Measurements from ENCODE around the gene HPN. TPM values are rescaled to one million over a fixed set of nuclear protein-coding genes. Genes with fewer than 3 reads are reported as not detected.

HPN gene
- total RNA-seq, 2 experiments from 2014 or later, result not detected

DNA sequence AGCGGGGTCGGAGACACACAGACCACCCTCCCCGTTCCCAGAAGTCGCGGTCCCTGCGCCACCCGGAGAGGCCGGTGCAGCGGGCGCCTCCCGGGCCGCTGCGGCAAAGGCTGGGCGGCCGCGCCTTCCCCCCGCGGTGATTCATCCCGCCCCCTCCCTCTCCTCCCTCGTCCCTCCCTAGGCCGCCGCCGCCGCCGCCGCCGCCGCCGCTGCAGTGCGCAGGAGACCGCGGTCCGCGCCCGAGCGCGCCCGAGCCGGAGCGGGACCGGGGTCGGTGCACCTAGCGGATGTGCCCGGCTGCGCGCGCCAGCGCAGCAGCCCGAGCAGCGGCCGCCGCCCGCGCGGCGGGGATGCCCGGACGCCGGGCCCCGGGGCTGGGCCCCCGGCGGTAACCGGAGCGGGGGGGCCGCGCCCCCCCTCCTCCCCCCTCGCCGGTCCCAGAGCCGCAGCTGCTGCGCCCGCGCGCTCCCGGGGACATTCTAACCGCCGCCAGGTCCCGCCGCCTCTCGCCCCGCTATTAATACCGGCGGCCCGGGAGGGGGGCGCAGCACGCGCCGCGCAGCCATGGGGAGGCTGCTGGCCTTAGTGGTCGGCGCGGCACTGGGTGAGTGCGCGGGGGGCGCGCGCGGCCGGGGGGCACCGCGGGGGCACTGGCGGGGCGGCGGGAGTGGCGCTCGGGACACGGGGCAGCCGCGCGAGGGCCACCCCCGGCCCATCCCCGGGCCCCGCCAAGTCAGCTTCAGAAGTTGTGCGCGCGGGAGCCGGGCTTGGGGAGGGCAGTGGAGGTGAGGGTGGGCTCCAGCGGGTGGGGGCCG is 11.1 kb upstream of the HPN start, which contains the start of gene SCN1B:
Gene SCN1B (plus strand): TSS at position 214 of the 815 bp plus-strand sequence. CDS start 351 bp downstream, at position 565.
- Mint-ChIP-seq H3K4me1 (ENCODE audit: low read depth) (peaks cover 11% of the 10 kb centered on the region), H3K36me3 (ENCODE audit: low read depth) (peaks cover 29% of the 10 kb centered on the region), H3K4me3 (peak within 1 kb of the TSS; percentile 84), H3K9me3 (no peaks in the 10 kb centered on the region), H3K27ac (no peak within 1 kb of the TSS), H3K27me3 (peaks cover 24% of the 10 kb centered on the region)
- Histone ChIP-seq H3K27ac (ENCODE audit: low read depth in 1 of 2, low read length in 2 of 2) (no peak within 1 kb of the TSS), H3K27me3 (ENCODE audit: control insufficient read depth in 1 of 2, insufficient read depth in 2 of 2, low read length in 2 of 2) (peaks cover 6 to 19% of the 10 kb centered on the region in 2 experiments), H3K36me3 (ENCODE audit: insufficient read depth, low read length) (peaks cover 18% of the 10 kb centered on the region), H3K4me3 (ENCODE audit: low read length) (peak within 1 kb of the TSS; percentile 42), H3K9me3 (ENCODE audit: control insufficient read depth in 1 of 2, insufficient read depth in 1 of 2, low read length in 2 of 2) (no peaks in the 10 kb centered on the region), H3K4me1 (ENCODE audit: insufficient read depth, low read length) (peaks cover 15% of the 10 kb centered on the region)
- ATAC-seq (ENCODE audit: poor library complexity), result peak; percentile 69
- DNase-seq, result peak in 12 of 14 experiments; percentile 49 to 80 (median 66)
- TF ChIP-seq, protein P1, sequence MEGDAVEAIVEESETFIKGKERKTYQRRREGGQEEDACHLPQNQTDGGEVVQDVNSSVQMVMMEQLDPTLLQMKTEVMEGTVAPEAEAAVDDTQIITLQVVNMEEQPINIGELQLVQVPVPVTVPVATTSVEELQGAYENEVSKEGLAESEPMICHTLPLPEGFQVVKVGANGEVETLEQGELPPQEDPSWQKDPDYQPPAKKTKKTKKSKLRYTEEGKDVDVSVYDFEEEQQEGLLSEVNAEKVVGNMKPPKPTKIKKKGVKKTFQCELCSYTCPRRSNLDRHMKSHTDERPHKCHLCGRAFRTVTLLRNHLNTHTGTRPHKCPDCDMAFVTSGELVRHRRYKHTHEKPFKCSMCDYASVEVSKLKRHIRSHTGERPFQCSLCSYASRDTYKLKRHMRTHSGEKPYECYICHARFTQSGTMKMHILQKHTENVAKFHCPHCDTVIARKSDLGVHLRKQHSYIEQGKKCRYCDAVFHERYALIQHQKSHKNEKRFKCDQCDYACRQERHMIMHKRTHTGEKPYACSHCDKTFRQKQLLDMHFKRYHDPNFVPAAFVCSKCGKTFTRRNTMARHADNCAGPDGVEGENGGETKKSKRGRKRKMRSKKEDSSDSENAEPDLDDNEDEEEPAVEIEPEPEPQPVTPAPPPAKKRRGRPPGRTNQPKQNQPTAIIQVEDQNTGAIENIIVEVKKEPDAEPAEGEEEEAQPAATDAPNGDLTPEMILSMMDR (IDR thresholded peaks at IDR 0.05), result no peak
- ChIA-PET POLR2A (interaction anchor here (1.6 kb wide), 1 partner anchor 16 kb away, joined by 7 read pairs; no protein-coding TSS in a partner anchor), CTCF (interaction anchor here (0.7 to 1.4 kb wide), 2 partner anchors 13 to 29 kb away, joined by 3 to 5 read pairs; no protein-coding TSS in a partner anchor)
- intact Hi-C loops (cut with DNase I, micrococcal nuclease), result no loop called here

DNA sequence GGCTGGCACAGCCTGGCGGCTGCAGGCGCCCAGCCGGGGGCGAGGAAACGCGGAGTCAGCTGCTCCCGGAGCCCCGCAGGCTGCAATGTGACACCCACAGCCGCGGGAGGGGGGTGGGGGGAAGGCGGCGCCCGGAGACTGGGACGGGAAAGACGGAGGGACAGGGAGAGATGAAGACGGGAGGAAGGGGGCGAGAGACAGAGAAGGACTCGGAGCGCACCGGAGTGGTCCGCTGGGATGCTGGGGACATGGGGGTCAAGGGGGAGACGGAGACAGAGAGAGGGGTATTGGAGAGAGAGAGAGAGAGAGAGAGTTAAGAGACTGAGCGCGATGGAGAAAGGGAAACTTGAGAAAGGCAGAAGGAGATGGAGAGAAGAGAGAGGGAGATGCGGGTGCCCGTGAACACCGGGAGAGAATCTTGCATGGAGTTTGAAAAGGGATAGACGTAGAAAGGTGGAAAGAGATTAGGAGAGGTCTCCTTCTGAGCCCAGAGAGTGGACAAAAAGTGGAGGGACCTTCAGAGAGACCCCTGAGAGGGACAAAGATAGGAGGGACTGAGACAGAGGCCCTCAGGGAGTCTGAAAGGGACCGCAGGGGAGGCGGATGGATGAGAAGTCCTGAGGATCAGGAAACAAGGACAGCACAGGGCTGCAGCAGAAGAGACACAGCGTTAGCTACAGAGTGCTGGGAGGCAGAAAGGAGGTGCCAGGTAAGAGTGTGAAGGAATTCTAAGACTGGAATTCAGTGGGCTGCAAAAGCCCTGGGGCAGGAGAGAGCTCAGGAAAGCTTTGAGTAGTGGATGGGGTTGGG is 10.2 kb upstream of the HPN start:
- Mint-ChIP-seq H3K27ac (no peak overlapping the region), H3K4me3 (peak overlapping the region; percentile 84), H3K36me3 (ENCODE audit: low read depth) (peaks cover 21% of the 10 kb centered on the region), H3K27me3 (peaks cover 24% of the 10 kb centered on the region), H3K4me1 (ENCODE audit: low read depth) (peaks cover 11% of the 10 kb centered on the region), H3K9me3 (no peaks in the 10 kb centered on the region)
- ATAC-seq (ENCODE audit: poor library complexity), result no peak
- TF ChIP-seq, protein P1 (IDR thresholded peaks at IDR 0.05), result no peak
- intact Hi-C loops (cut with DNase I, micrococcal nuclease), result no loop called here
- peak in 1 of 14 experiments; percentile 13 for DNase-seq
- H3K36me3 ChIP-seq (ENCODE audit: insufficient read depth, low read length), result peaks cover 10% of the 10 kb centered on the region
- POLR2A ChIA-PET, result interaction anchor here (1.1 to 1.6 kb wide), 2 partner anchors 17 to 40 kb away, joined by 3 to 7 read pairs; no protein-coding TSS in a partner anchor
- H3K4me3 ChIP-seq (ENCODE audit: low read length), result peak overlapping the region; percentile 16
- no peak overlapping the region for H3K27ac ChIP-seq (ENCODE audit: low read depth in 1 of 2, low read length in 2 of 2)
- peaks cover 6 to 19% of the 10 kb centered on the region in 2 experiments for H3K27me3 ChIP-seq (ENCODE audit: control insufficient read depth in 1 of 2, insufficient read depth in 2 of 2, low read length in 2 of 2)
- H3K4me1 ChIP-seq (ENCODE audit: insufficient read depth, low read length), result peaks cover 15% of the 10 kb centered on the region
- H3K9me3 ChIP-seq (ENCODE audit: control insufficient read depth in 1 of 2, insufficient read depth in 1 of 2, low read length in 2 of 2), result no peaks in the 10 kb centered on the region
- CTCF ChIA-PET, result interaction anchor here (0.7 kb wide), 1 partner anchor 30 kb away, joined by 3 read pairs; no protein-coding TSS in a partner anchor

DNA sequence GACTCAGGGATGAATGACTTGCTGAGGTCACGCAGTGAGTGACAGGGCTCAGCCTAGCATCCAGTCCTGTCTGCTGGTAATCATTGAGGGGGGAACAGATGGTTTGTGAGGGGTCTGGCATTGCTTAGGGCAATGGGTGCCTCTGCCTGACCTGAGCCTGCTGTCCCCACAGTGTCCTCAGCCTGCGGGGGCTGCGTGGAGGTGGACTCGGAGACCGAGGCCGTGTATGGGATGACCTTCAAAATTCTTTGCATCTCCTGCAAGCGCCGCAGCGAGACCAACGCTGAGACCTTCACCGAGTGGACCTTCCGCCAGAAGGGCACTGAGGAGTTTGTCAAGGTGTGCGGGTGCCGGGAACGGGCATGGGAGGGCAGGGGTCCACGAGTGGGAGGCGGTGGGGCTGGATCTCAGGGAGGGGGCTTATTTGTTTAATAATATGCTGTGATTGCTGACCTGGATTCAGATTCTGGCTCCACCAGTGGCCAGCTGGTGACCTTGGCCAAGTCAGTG is 9.1 kb upstream of the HPN start:
- no peaks in the 10 kb centered on the region for H3K9me3 ChIP-seq (ENCODE audit: control insufficient read depth in 1 of 2, insufficient read depth in 1 of 2, low read length in 2 of 2)
- no peak overlapping the region for H3K4me3 ChIP-seq (ENCODE audit: low read length)
- peaks cover 3% of the 10 kb centered on the region for H3K36me3 ChIP-seq (ENCODE audit: insufficient read depth, low read length)
- H3K9me3 Mint-ChIP-seq, result no peaks in the 10 kb centered on the region
- TF ChIP-seq, protein P1 (IDR thresholded peaks at IDR 0.05), result no peak
- H3K27ac ChIP-seq (ENCODE audit: low read depth in 1 of 2, low read length in 2 of 2), result no peak overlapping the region
- H3K4me1 Mint-ChIP-seq (ENCODE audit: low read depth), result peaks cover 11% of the 10 kb centered on the region
- H3K27me3 Mint-ChIP-seq, result peaks cover 24% of the 10 kb centered on the region
- DNase-seq, result no peak
- ChIA-PET POLR2A (no interaction called here), CTCF (no interaction called here)
- peaks cover 15% of the 10 kb centered on the region for H3K4me1 ChIP-seq (ENCODE audit: insufficient read depth, low read length)
- ATAC-seq (ENCODE audit: poor library complexity), result no peak
- peaks cover 6 to 19% of the 10 kb centered on the region in 2 experiments for H3K27me3 ChIP-seq (ENCODE audit: control insufficient read depth in 1 of 2, insufficient read depth in 2 of 2, low read length in 2 of 2)
- no peak overlapping the region for H3K27ac Mint-ChIP-seq
- intact Hi-C loops (cut with DNase I, micrococcal nuclease), result no loop called here
- no peak overlapping the region for H3K4me3 Mint-ChIP-seq
- peaks cover 11% of the 10 kb centered on the region for H3K36me3 Mint-ChIP-seq (ENCODE audit: low read depth)
